GM18867 (cell line): ENCODE results near the gene HOXB8.

Source experiments
- ATAC-seq: cut with Tn5 transposase; IDR thresholded peaks from one replicate; pipeline ENCODE4 v1.9.1; 2021; ENCODE audit warnings: mild to moderate bottlenecking, moderate library complexity; ENCODE audit not compliant: unreplicated experiment

HOXB8 gene

DNA sequence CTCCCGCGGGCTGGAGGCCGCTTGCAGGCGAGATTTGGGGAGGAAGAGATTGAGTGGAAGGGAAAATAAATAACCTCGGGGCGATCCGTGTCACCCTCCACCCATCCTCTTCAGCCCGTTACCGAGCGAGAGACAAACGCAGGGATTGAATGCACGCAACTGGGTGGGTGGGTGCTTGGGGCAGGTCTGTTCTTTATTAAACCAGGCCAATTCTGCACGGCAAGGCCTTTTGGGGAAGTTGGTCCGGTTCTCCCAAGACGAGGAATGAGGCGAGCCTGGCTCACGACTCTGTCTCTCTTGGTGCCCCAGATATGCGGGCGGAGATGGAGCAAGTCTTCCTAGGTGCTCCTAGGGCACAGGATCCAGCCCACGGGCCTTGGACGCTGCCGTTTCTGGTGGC is 3.9 kb downstream of the HOXB8 start:
- ATAC-seq, result no peak

DNA sequence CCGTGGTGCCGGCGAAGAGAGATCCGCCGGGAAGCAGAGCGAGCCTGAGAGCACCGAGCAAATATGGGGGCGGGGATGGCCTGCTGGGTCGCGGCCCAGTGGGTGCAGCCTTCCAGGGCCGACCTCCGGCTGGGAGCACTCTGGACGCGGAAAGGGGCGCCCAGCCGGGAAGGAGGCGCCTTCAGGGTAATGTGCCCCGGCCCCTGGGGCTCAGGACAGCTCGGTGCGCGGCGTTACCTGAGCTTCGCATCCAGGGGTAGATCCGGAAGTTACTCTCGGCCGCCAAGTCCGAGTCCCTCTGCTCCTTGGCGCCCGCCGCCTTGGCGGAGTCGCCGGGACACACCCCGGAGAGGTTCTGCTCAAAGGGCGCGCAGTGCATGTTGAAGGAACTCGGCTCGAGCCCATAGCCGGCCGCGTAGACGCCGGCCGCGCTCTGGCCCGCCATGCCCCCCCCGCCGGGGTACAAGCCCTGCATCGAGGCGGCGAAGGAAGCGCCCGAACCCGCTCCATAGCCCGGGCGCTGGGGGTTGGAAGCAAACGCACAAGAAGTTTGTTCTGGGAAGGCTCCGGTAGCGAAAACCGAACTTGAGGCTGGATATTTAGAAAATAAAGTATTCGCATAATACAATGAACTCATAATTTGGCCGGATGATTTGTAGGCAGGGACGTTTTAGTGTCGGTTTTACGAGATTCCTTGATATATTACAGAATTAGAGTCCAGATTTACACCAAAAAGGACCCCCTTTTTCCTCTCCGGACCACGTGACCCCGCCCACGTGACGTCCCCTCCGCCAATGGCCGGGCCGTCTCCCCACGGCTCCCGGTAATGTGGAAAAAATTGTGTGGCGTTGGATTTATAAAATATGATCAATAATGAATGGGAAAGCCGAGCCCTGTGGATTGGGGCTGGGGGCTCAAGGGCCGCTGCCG is 4.5 kb downstream of the HOXB8 start, which contains the start of gene HOXB7:
Gene HOXB7 (minus strand): TSS at position 736 of the 930 bp plus-strand sequence. CDS start 99 bp downstream, at position 637.
- no peak for ATAC-seq

DNA sequence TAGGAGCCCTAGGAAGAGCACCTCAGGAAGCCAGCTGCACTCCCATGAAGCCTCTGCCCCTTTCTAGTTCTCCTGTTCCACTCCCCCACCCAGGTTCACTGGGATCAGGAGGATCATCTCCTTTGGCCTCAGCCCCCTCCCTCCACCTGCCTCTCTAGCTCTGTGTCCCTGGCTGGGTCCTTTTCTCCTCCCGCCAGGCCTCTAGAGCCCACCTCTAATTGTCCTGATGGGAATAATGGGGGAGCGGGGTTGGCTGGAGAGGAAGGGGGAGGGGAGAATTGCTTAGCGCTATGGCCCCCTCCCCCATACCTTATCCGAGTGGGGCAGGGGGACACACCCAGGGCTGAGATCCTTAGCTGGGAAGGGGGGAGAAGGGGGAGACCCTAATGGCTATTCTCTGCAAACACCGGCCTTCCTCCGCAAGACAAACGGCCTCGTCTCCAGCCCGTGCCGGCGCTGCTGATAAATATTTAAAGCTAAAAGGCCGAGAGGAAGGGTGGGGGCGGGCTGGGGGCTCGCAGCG is 5.3 kb downstream of the HOXB8 start:
- ATAC-seq, result no peak

DNA sequence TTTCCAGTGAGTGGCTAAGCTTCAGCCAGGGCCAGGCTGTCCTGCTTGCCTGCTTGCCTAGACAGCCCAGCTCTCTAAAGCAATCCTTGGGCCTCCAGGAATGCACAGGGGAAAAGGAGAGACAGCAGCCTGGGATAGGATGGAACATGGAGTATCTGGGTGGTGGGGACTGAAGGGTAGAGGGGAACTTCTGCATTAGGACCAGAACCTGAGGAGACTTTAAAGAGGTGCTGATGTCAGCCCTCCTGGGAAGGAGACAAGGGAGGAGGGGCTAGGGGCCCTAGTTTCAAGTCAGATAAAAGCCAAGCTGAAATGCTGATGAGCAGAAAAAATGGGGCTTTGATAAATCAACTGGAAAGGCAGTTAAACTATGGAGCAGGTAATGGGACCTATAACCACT is 6.1 kb downstream of the HOXB8 start:
- no peak for ATAC-seq

DNA sequence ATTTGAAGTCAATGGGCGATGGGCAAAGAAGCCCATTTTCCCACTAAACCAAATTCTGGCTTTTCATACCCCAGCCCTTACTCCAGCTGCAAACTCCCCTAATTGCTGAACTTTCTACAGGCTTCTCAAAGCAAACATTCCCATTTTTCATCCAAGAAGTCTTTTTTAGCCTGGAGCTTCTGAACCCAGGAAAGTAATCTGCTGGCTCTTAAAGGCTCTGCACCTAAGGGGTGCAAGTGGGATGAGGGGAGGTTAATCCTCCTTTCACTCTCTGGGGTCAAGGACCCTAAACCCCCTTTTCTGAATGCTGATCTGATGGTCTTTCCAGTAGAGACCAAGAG is 6.6 kb downstream of the HOXB8 start:
- no peak for ATAC-seq

DNA sequence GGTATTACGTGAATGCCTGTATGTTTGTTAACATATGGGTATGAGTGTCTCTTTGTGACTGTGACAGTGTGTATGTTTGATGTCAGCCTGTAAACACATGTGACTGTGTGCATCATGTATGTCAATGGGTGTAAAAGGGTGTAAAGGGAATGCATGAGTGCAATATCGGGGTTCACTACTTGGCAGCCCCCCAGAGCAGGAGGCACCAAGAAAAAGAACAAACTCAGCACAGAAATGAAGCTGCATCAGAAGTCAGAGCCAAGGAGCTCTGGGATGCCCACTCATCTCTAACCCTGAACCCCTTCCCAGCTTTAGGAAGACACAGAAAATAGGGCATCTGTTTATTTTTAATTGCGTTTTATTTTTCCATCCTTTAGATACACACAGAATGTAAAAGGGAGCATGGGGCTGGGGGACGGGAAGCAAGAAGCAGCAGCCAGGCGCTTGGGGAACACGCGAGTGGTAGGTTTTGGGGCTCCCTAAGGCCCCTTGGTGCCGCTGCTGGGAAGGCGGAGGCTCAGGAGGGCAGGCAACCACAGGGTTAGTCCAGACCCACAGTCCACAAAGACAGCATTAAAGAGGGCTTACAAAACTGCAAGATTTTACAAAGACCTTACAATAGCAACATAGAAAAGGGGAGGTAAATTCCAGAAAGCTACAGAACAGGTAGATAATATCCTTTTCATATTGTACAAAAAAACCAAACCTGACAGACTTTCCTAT is 8.0 kb downstream of the HOXB8 start:
- no peak for ATAC-seq

DNA sequence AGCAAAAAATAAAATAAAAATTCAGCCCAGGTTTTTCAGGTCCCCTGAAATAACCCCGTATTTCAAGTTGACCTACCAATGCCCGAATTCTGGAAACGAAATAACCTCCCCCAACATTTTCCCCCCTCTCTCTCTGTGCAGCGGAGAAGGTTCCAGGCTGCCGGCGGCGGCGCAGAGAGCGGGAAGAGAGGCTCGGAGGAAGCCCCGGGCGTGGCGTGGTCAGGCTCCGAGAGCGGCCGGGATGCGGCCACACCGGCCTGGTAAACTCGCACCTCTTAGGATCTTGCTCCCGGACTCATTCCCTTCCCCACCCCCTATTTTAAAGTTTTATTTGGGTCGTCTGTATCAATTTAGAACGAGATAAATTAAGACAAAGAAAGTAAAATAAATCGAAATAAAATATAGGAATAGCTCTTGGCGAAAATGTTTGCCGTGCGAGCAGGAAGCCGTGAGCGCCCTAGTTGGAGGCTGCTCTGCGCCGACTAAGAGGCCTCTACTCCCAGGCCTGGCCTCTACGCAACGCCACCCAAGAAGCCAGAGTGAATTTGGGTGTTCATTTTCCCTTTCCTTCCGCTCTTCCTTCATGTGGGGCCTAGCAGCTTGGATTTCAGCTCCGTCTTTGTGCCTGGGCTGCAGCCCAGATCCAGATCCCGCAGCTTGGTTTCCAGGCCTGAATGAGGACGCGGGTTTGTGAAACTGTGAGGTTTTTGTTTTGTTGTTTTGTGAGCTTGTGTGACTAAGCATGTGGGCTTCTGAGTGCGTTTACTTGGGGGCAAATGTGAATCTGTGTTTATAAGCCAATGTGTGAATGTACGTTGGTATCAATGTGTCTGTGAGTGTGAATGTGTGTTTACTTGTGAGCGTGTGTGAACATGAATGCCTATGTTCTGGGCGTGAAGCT is 8.9 kb downstream of the HOXB8 start:
- ATAC-seq, result no peak

DNA sequence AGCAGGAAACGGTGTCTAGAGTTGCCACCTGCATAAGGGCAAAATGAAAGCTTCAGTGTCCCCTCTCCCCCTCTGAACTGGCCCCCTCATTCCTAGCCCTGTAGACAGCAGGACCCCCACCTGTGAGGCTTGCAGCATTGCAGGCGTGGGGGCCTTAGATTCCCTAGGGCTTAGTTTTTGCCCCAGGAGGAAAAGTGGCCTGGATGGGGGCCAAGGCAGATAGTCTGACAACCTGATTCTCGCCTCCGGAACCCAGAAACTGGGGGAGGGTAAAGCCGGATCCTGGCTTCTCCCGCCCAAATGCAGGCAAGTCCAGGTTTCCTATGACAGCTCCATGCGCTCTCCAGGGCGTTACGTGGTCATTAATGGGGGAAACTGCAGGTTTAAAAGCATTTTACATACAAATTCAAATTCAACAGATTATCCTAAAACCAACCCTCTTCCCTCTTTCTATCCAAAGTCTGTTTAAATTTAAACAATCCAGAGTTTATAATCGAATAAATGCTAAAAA is 9.6 kb downstream of the HOXB8 start:
- no peak for ATAC-seq

DNA sequence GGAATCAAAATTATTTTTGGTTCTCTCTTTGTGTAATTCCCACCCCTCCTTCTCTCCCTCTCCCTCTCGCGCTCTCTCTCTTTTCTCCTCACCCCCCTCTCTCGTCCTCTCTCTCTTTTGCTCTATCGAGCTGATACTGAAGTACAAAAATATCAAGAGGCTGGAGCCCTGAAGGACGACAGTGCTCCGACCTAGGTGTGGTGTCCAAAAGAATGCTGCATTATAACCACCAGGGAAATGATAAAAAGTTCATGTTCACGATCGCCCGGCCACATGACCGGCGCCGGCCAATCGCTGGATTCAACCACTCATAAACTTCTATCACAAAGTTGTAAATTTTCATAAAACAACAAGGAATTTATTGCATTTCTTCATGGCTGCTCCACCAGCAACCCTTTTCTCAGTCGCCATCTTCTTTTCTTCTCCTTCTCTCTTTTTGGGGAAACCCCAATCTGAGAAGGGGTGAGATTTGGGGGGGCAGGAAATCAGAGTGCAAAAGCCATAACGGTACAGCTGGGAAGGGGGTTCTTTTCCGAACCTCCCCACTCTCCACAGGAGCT is 10.2 kb downstream of the HOXB8 start, which contains the start of gene HOXB6:
Gene HOXB6 (minus strand): TSS at position 217 of the 560 bp plus-strand sequence. CDS start 6,836 bp downstream, outside the sequence.
- ATAC-seq, result no peak

DNA sequence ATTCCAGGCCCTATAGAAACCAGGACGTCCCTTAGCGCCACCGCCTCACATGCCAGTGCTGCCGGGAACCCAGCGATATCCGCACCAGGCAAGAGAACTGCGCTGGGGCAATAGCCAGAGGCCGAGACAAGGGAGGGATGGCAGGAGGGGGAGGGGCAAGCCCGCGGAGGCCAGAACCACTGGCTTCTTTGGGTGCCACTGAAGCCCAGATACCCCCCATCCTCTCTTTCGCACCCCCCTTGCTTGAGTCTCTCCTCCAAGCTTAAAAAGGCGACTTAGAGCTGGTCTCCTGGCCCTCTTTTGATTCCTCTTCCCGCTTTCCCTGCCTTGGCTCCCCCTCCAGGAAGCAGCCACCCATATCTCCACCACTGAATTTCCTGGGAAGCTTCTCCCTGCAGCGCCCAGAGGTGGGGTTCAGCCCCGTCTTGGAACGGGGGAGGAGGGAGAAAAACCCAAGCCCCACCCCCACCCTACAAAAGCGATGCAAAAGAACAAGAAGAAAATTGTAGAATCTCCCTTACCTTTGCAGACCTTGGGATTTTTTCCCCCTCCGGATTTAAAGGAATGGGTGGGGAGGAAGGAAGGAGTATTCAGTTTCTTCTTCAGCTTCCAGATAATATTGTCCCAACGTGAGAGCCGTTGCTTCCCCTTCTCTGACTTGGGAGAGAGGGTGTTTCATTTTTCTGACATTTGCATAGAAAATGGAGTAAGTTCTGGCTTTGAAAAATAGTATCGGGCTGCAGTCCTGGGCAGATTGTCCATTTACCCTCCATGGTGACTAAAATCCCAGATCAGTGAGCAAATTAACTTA is 10.9 kb downstream of the HOXB8 start:
- ATAC-seq, result no peak

DNA sequence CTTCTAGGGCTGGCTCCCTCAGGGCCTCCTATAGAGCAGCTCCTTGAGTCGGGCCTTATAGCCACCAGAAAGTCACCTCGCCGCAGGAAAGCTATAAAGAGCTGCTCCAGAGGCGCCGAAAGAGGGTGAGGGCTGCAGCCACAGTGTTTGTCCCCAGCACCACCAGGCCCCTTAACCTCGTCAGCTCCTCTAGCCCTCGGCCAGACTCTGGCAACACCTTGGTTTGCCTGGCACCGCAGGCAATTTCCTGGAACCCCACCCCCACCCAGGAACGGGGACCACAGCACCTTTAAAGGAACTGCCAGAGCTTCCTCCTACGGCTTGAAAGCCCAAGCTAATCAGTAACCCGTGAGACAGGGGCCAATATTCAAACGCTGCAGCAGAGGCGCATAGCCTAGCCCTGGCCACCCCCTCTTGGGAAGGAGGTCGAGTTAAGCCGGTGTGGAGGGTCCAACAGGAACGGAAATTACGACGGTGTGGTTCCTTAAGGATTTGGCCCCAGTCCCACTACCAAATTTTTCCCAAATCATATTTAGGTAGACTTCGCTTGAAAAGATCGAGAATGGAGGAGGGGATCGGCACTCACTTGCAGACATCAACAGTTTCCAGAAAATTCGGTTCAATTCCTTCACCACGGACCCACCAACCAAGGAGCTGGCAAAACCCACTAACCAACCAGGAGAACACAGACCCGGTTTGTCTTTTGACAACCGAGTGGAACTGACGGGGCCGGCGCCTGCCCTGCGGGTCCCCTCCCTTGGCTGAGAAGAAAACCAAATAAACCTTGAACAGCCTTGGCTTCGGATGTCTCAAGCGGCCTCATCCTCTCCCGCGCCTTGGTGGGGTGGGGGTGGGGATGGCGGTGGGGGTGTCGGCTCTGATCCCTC is 13.3 kb downstream of the HOXB8 start:
- no peak for ATAC-seq

DNA sequence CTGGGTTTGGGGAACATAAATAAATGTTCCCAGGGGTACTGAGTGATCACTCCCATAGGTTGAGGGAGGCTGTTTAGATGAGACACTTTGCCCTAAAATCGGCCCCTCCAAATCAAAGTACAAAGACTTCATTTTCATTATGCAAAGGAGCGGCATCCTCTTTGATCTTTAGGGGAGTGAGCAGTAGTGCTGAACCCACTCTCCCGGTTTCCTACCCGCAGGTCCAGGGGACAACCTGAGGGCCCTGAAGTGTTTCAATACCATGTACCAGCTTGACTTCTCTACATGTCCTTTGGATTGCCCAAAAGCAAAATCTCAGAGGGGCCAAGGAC is 13.9 kb downstream of the HOXB8 start:
- ATAC-seq, result no peak

DNA sequence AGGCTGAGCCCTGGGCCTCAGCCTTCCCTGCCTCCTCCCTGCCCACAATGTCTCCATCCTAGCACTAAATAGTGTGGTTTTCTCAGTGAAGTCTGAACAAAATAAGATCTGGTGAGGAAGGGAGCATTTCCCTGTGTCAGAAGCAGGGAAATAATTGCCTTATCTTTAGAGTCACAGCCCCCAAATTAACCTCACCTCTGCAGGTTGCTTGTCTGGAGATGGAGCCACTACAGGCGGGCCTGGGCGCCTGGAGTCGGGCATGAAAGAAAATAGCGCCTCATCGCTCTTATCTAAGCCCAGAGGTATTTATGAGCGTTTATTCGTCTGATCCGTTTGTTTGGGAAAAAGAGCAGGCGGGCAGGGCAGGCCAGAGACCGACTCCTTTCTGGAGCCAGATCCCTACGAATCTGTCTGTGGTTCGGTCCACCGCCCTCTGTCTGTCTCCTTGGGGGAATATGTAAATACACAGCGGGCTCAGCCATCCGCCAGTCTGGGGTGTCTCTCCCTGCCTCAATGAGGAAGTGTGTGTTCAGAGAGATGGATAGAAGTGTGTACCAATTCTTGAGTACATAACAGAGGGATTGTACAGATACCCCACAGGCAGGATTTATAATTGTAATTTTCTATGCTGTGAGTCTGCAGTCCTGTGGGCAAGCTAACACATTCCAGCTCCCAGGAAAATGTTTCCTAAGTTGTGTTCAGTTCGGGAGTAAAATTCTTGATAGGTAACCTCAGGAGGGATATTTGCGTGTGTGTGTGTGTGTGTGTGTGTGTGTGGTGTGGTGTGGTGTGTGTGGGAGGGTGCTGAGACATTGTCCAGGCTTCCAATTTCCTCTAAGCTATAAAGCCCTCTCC is 14.6 kb downstream of the HOXB8 start:
- ATAC-seq, result no peak

DNA sequence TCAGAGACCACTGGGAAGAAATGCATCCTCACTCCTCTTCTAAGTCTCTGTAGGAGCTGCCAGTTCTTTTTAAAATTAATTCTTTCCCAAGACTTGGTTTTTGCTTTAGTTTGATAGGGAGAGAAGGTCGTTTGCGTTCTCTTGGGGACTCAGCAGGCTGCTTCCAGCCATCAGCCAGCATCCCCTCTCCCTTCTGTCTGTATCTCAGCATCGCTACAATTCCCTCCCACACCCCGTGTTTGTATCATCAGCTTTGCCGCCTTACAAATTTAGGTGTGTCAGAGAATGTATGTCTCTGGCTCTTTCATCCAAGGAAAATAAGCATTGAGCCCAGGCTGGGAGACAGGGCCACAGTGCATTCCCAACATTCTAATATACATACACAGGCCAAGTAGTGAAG is 15.7 kb downstream of the HOXB8 start:
- no peak for ATAC-seq

DNA sequence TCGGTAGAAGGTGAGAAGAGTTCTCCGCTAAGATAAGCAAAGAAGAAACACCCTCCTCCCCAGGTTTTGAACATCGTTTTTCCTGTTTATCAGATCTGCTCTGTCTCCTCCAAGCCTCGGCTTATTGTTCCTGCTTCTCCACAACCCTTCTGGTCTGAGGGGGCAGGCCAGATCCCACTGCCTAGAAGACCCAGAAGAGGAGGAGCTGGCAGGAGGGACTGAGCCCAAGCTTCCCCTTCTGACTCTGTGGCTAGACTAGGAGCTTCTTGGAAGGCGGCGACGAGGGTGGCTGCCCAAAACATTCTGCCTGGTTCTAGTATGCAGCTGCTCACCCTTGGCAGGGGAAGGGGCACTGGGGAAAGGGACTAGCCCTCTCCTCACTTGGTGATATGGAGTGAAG is 16.4 kb downstream of the HOXB8 start:
- ATAC-seq, result no peak

DNA sequence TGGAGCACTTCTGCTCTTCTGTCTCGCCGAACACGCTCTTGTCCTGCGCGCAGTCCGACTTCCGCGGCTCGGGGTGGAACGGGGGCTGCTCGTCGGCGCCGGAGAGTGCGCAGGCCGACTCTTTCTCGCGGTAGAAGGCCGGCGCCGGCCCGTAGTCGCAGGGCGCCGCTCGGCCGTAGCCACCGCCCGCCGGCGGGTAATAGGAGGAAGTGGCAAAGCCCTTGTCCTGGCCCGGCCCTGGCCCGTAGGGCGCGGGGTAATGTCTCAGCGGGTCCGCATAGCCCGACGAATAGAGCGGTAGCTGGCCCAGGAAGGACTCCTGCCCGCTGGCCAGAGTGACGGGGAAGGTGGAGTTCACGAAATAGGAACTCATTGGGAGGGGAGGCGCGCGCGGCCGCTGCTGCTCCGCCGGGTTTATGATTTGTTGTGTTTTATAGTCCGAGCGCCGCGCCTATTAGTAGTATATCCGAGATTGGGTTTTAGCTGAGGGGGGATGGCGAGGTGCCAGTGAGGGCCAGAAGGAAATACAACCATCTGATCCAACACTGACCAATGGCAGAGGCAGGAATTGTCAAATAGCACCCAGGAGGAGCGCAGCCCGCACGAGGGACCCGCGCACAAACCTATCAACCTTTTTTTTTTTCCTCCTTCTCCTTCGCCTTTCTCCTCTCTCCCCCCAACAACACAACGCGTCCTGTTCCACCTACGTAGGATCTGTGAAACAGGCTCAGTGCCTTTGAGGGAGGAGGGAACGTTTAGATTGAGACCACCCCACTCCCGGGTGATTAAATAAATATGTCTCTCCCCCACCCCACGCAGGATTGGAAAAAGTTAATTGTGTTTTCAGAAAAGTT is 17.1 kb downstream of the HOXB8 start:
- ATAC-seq, result no peak

DNA sequence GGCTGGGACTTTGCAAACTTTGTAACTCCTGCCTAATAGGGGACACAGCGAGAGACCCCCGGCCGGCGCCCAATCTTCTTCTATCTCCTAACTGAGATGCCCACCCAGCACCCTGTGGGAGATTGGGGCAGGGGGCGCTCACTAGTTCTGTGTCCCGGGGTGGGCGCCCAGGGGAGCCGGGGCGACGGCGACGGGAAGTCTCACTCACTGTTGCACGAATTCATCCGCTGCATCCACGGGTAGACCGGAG is 17.6 kb downstream of the HOXB8 start:
- ATAC-seq, result no peak
